ENCODE measurements around the gene OPRM1.

- TF ChIP-seq EZH2 (IDR thresholded peaks at IDR 0.05; ENCODE audit: borderline replicate concordance, low read depth, low read length, severe bottlenecking) (no peak), CTCF (IDR thresholded peaks at IDR 0.05; ENCODE audit: borderline replicate concordance, extremely low read depth, low read length, poor library complexity, severe bottlenecking) (no peak)
These were observed 26.2 kb upstream of the OPRM1 start for GRCh38 chr6:154012852-154013251.
